ENCODE data around the gene SLC5A11. TPM values are rescaled to one million over a fixed set of nuclear protein-coding genes. Genes with fewer than 3 reads are reported as not detected.

Gene SLC5A11
- polyA plus RNA-seq, 2 of the 4 experiments (the other 2 are of a cell fraction), result 0.40 to 0.43 TPM

GRCh38 chr16:24855678-24856077, 9.9 kb downstream of the SLC5A11 start (continued):
- no peak for TF ChIP-seq ZFP36 (IDR thresholded peaks at IDR 0.05; ENCODE audit: borderline replicate concordance, partially characterized antibody)
- TF ChIP-seq ZSCAN20 (CRISPR knock-in tag; IDR thresholded peaks at IDR 0.05), result no peak
- no peak for TF ChIP-seq ZNF302 (CRISPR knock-in tag; IDR thresholded peaks at IDR 0.05)
- TF ChIP-seq NR3C1 (IDR thresholded peaks at IDR 0.05), result no peak
- TF ChIP-seq POLR2AphosphoS2 (conservative IDR thresholded peaks at IDR 0.05; ENCODE audit: low read length), result no peak
- TF ChIP-seq HDAC2 (IDR thresholded peaks at IDR 0.05), result no peak
- peak; percentile 37 to 42; a peak in 3 of 5 replicates for TF ChIP-seq RAD21 (conservative IDR thresholded peaks at IDR 0.05 in 1 of 2, IDR thresholded peaks at IDR 0.05 in 1 of 2)
- no peak for TF ChIP-seq NPAS2 (CRISPR knock-in tag; IDR thresholded peaks at IDR 0.05; ENCODE audit: borderline replicate concordance)
- no peak for TF ChIP-seq TFCP2L1 (CRISPR knock-in tag; IDR thresholded peaks at IDR 0.05)
- no peak for TF ChIP-seq MAZ (IDR thresholded peaks at IDR 0.05; ENCODE audit: borderline replicate concordance, low read depth, low read length)
- TF ChIP-seq FOSL2 (IDR thresholded peaks at IDR 0.05), result no peak
- peak; percentile 40; the same call in 1 of the 2 replicates for TF ChIP-seq FOSL2 (CRISPR knock-in tag; IDR thresholded peaks at IDR 0.05)
- TF ChIP-seq TP53 (CRISPR knock-in tag; IDR thresholded peaks at IDR 0.05), result no peak
- TF ChIP-seq FOXS1 (CRISPR knock-in tag; IDR thresholded peaks at IDR 0.05), result no peak
- no peak for TF ChIP-seq CBX2 (IDR thresholded peaks at IDR 0.05; ENCODE audit: borderline replicate concordance, low read depth)
- TF ChIP-seq CTCF (IDR thresholded peaks at IDR 0.05), result 0 out of 3 replicates have a peak, but pooled peaks have one; percentile 10
- peak; percentile 71 for TF ChIP-seq MAFK (IDR thresholded peaks at IDR 0.05; ENCODE audit: partially characterized antibody)
- no peak for TF ChIP-seq HMGXB4 (CRISPR knock-in tag; IDR thresholded peaks at IDR 0.05; ENCODE audit: borderline replicate concordance)
- TF ChIP-seq BHLHE40 (IDR thresholded peaks at IDR 0.05; ENCODE audit: low read depth, low read length), result no peak
- TF ChIP-seq HES2 (IDR thresholded peaks at IDR 0.05), result no peak
- no peak for TF ChIP-seq ATOH8 (CRISPR knock-in tag; IDR thresholded peaks at IDR 0.05; ENCODE audit: low read depth)
- TF ChIP-seq RNF2 (IDR thresholded peaks at IDR 0.05; ENCODE audit: borderline replicate concordance, low read depth), result no peak
- no peak for TF ChIP-seq EHF (CRISPR knock-in tag; IDR thresholded peaks at IDR 0.05)
- TF ChIP-seq USF2 (IDR thresholded peaks at IDR 0.05), result no peak
- no peak for TF ChIP-seq REST (IDR thresholded peaks at IDR 0.05)
- no peak for TF ChIP-seq MYC (IDR thresholded peaks at IDR 0.05; ENCODE audit: borderline replicate concordance, low read length)
- no peak for TF ChIP-seq FOSB (CRISPR knock-in tag; IDR thresholded peaks at IDR 0.05)
- TF ChIP-seq GATA3 (IDR thresholded peaks at IDR 0.05; ENCODE audit: borderline replicate concordance), result peak; percentile 62; the same call in 1 of the 2 replicates
- TF ChIP-seq ELK1 (IDR thresholded peaks at IDR 0.05; ENCODE audit: low read depth, low read length), result no peak
- no peak for TF ChIP-seq EP300 (IDR thresholded peaks at IDR 0.05)
- TF ChIP-seq HOXA7 (CRISPR knock-in tag; IDR thresholded peaks at IDR 0.05), result no peak
- TF ChIP-seq PBX3 (IDR thresholded peaks at IDR 0.05), result no peak

All from A549 (cell line).